AG04449 (cell line): ENCODE measurements around the gene SHC4.
A peak's percentile ranks its signal among the peaks of the same experiment; 100 is the strongest.

ENCODE experiments used
- CTCF ChIA-PET: fragments of 350-600 bp; formaldehyde crosslinking; extraction: SDS; loops from one replicate; lab custom pipeline; 2021; ENCODE audit warnings: antibody characterized with exemption; lab: Yijun Ruan, JAX
- POLR2A ChIA-PET: fragments of 400-600, 350-600 bp; formaldehyde crosslinking; extraction: SDS; loops from one replicate; lab custom pipeline; 2020; ENCODE audit warnings: antibody characterized with exemption, inconsistent platforms; lab: Yijun Ruan, JAX
- DNase-seq: peaks from one replicate; pipeline ENCODE4 v3.0.0-alpha.2; 2010; ENCODE audit warnings: low read depth, low spot score
- H3K4me3 ChIP-seq: 2 replicates; pipeline ENCODE4 v1.5.1; 2011; ENCODE audit warnings: low read depth, mild to moderate bottlenecking, control low read depth, low read length
- TF ChIP-seq, protein P1 (sequence below): IDR thresholded peaks from one replicate; pipeline ENCODE4 v1.5.1; 2011; ENCODE audit warnings: mild to moderate bottlenecking, moderate library complexity, low read length, control low read depth, inconsistent platforms; ENCODE audit not compliant: insufficient read depth; ENCODE audit errors: missing control alignments

Gene SHC4

DNA sequence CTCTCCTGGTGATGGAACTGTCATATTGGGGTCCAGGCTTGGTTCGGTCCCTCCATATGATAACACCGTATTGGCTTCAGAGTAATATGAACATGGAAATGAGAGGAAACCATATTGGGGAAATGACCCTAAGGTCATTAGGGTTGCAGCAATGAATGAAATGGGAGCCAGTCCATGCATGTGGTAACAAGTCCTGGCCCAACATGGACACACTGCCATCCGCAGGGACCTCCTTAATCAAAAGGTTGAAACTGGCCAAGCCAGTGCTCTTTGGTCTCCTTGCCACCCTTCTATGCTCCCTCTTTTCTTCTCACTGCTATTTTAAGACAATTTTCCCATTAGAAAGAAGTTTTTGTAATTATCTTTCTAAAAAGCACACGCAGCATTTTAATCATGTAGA lies 8.3 kb downstream of the SHC4 start:
- no peak overlapping the region for H3K4me3 ChIP-seq
- TF ChIP-seq, protein P1, sequence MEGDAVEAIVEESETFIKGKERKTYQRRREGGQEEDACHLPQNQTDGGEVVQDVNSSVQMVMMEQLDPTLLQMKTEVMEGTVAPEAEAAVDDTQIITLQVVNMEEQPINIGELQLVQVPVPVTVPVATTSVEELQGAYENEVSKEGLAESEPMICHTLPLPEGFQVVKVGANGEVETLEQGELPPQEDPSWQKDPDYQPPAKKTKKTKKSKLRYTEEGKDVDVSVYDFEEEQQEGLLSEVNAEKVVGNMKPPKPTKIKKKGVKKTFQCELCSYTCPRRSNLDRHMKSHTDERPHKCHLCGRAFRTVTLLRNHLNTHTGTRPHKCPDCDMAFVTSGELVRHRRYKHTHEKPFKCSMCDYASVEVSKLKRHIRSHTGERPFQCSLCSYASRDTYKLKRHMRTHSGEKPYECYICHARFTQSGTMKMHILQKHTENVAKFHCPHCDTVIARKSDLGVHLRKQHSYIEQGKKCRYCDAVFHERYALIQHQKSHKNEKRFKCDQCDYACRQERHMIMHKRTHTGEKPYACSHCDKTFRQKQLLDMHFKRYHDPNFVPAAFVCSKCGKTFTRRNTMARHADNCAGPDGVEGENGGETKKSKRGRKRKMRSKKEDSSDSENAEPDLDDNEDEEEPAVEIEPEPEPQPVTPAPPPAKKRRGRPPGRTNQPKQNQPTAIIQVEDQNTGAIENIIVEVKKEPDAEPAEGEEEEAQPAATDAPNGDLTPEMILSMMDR: no peak
- DNase-seq: no peak
- POLR2A ChIA-PET: no interaction called here
- CTCF ChIA-PET: interaction anchor here (1.0 to 2.3 kb wide), 3 partner anchors 12 to 20 kb away, joined by 5 to 12 read pairs (median 7); no protein-coding TSS in a partner anchor

- CTCF ChIA-PET: interaction anchor here (0.5 to 2.3 kb wide), 9 partner anchors 8 to 468 kb away, joined by 3 to 12 read pairs (median 5); partner anchors contain the start of gene FGF7
- no peak for DNase-seq
- POLR2A ChIA-PET: no interaction called here
Measured at GRCh38 chr15:48954538-48954937, 9.2 kb downstream of the SHC4 start.

GRCh38 chr15:48946840-48947187 lies 16.9 kb downstream of the SHC4 start:
- TF ChIP-seq, protein P1: no peak
- no peak overlapping the region for H3K4me3 ChIP-seq
- no peak for DNase-seq
- ChIA-PET POLR2A (no interaction called here), CTCF (interaction anchor here (1.6 to 4.7 kb wide), 2 partner anchors 14 to 29 kb away, joined by 4 to 13 read pairs; no protein-coding TSS in a partner anchor)

More at GRCh38 chr15:48954538-48954937, 9.2 kb downstream of the SHC4 start:
- no peak overlapping the region for H3K4me3 ChIP-seq
- TF ChIP-seq, protein P1: peak; percentile 21

DNA sequence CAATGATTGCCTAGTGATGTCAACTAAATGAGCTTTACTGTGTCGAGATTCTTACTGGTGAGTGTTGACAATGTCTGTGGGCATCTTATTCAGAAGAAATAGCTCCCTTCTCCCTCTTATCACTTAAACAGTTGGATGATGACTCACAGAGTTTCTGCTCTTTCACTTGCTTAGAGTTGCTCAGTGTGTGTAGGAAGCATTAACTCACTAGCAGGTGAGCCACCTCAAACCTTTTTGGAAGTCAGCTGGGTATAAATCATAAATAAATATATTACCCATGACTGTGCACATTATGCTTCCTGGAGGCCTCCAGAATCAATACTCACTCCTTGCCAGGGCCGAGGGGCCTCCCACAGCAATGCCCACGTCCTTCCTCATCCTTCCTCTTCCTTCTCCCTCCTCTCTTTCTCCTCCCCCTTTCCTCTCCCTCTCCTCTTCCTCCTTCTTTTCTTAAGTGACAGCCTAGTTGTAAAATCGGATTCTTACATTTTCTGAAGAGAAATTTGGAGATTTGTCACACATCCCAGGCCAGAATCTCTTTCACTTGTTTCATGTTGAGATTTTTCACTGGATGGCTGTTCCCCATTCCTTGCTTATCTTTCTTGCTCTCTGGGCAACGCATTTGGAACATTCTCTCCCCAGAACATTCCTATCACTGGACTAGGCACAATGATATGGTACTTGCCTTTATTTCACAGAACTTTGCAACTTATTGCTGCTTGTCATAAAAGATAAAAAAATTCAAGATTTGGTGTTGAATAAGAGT lies 17.5 kb downstream of the SHC4 start:
- CTCF ChIA-PET: interaction anchor here (1.5 to 4.7 kb wide), 4 partner anchors 8 to 29 kb away, joined by 4 to 13 read pairs (median 5); no protein-coding TSS in a partner anchor
- POLR2A ChIA-PET: no interaction called here
- H3K4me3 ChIP-seq: no peak overlapping the region
- TF ChIP-seq, protein P1: no peak
- DNase-seq: no peak

DNA sequence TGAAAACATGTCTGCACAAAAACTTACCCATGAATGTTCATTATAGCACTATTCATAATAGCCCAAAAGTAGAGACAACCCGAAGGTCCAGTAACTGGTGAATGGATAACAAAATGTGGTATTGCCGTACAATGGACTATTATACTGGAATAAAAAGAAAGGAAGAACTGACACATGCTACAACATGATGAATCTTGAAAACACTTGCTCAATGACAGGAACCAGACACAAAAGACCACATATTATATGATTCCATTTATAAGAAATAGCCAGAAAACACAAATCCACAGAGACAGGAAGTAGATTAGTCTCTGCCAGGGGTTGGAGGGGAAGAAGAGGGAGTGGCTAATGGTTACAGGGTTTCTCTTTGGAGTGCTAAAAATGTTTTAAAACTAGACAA lies 18.3 kb downstream of the SHC4 start:
- ChIA-PET CTCF (interaction anchor here (1.5 to 4.7 kb wide), 4 partner anchors 8 to 30 kb away, joined by 4 to 13 read pairs (median 5); no protein-coding TSS in a partner anchor), POLR2A (no interaction called here)
- no peak for DNase-seq
- TF ChIP-seq, protein P1: no peak
- H3K4me3 ChIP-seq: no peak overlapping the region

- DNase-seq: no peak
- H3K4me3 ChIP-seq: no peak overlapping the region
- TF ChIP-seq, protein P1: no peak
- CTCF ChIA-PET: no interaction called here
- POLR2A ChIA-PET: no interaction called here
Measured at GRCh38 chr15:48941904-48942303, 21.8 kb downstream of the SHC4 start.
